HG03432 (cell line): ENCODE measurements around the gene EFR3B.
A peak's percentile ranks its signal among the peaks of the same experiment; 100 is the strongest.
"Not testable (repeated sequence)": the region's sequence is repeated elsewhere in the genome, so short reads cannot be mapped to it uniquely, and the experiment has no call there.

Source experiments
- ATAC-seq: cut with Tn5 transposase; IDR thresholded peaks from one replicate; pipeline ENCODE4 v1.9.1; 2021; ENCODE audit warnings: mild to moderate bottlenecking, moderate library complexity; ENCODE audit not compliant: unreplicated experiment

EFR3B gene

GRCh38 chr2:25141120-25141519 is 99.2 kb downstream of the EFR3B start:
- ATAC-seq, result no peak

- ATAC-seq, result no peak
Measured at GRCh38 chr2:25145803-25146202, 103.9 kb downstream of the EFR3B start.

DNA sequence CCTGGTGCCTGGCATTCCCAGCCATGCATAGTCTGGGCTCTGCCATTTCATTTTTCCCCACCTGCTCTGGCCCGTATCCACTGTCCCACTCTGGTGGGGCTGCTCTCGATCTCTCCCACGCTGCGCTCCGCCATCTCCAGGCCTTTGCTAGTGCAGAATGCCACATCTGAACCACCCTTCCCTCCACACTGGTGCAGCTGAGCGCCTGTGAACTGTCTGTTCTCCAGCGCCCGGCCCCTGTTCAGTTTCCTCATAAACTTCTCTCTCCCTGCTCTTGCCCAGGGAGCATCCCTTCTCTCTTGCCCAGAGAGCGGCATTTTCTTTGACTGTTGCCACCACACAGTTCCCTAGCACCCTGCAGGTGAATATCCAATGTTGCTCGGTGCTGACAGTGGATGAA is 105.0 kb downstream of the EFR3B start:
- no peak for ATAC-seq

DNA sequence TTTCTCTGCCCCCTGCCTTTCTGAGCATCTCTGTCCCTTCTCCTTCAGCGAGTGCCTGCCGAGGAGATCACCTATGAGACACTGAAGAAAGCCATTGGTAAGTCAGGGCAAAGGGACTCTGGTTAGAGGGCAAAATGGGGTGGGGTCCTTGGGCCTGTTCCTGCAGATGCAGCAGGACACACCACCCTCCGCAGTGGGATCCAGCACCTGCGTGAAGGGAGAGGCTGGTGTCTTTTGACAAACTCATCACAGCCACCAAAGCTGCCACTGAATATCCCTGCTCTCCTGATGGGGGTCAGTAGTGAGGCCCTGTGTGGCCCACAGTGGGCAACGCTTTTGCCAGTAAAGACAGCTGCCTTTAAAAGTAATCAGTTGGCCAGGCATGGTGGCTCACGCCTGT is 107.8 kb downstream of the EFR3B start:
- no peak for ATAC-seq

- ATAC-seq, result not testable (repeated sequence)
Measured at GRCh38 chr2:25150993-25151392, 109.1 kb downstream of the EFR3B start.

DNA sequence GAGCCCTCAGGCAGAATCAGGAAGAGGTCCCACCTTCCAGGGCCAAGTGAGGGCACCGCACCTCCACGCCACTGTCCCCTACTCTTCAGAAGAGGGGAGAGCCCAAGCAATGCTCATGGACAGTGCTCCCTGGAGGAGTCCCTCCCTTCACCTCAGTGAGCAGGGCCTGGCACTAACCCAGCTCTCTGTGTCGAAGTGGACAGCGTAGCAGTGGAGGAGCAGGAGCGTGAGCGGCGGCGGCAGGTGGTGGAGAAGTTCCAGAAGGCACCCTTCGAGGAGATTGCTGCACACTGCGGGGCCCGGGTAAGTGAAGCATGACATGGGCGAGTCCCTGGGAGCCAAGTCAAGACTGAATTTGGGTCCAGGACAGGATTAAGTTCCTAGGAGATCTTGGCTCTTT is 109.8 kb downstream of the EFR3B start:
- ATAC-seq, result no peak

DNA sequence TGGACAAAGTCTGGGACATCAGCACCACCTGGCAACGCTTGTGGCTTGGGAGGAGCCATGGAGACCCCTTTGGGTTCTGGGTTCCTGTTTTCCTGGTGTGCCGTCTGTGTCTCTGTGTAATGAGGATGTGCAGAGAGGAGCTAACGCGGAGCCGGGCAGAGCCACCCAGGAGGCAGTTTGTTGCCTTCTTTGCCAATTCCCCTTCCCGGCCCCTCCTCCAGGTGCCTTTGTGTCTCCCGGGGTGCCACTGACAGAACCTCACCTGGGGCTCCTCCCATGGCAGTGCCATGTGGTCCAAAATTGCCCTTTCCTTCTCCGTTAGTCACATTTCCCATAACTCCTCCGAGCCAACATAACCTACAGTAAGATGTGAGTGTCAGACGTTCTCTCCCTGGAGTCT is 113.5 kb downstream of the EFR3B start:
- ATAC-seq, result no peak

DNA sequence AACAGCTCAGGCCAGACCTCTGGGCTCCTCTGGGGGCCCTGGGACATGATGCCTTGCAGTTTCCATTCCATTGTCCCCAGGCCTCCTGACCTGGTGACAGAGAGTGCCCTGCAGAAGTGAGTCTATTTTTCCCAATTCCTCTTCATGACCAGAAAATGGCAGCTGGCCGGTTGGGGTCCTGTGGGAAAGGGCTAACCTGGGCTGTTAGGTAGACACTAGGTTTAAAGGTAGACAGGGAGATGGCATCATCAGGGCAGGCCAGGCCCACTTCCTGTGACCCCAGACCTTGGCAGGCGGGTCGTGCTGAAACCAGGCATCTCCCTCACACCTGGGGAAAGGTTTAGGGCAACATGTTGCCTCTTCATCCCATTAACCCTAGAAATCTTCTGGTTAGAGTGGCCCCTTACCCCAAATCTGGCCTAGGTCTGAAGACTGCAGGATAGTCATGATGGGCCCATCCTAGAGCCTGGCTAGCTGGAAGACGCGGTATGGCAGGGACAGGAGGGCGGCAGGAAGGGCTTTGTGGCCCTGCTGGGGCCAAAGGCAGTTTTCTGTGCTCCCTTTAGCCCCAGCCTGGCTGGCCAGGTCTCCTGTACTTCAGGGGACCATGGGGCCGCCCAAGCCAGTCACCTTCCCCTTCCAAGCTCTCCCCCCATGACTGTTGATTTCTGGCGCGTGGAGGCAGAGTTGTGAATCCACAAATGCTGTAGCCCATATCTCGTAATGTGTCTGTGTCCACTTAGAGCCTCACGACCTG is 116.4 kb downstream of the EFR3B start:
- no peak for ATAC-seq

DNA sequence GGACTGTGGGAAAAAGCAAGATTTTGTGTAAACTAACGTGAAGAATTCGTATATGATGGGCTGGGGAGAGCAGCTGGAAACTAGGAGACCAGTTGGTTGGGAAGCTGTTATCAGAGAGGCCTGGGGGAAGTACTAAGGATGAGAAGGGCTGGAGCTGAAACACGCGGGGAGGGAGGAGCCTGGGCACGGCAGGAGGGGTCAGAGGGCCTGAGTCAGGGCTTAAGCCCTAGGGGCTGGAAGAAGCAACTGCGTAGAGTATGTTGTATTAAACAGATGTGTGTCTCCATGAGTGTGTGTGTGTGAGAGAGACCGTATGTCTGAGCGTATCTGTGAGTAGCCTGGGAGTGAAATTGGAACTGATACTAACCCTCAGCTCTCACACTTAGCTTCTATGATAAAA is 118.1 kb downstream of the EFR3B start:
- ATAC-seq, result no peak

DNA sequence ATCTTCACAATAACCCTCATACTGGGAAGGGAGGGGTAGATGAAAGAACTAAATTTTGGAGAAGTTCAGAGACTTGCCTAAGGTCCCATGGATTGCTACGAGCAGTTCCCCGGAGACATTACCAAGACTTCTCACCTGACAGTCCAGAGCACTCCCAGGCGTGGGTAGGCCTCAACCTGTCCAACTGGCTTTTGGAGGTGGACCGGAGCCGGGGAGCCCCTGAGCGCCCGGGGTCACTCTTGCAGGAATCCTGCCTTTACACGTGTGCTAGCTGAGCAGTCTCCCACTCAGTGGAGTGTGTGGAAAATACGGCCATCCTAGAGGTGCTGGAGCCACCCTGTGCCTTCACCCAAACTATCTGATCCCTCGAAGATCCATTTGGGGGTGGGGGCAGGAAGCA is 118.5 kb downstream of the EFR3B start:
- no peak for ATAC-seq

DNA sequence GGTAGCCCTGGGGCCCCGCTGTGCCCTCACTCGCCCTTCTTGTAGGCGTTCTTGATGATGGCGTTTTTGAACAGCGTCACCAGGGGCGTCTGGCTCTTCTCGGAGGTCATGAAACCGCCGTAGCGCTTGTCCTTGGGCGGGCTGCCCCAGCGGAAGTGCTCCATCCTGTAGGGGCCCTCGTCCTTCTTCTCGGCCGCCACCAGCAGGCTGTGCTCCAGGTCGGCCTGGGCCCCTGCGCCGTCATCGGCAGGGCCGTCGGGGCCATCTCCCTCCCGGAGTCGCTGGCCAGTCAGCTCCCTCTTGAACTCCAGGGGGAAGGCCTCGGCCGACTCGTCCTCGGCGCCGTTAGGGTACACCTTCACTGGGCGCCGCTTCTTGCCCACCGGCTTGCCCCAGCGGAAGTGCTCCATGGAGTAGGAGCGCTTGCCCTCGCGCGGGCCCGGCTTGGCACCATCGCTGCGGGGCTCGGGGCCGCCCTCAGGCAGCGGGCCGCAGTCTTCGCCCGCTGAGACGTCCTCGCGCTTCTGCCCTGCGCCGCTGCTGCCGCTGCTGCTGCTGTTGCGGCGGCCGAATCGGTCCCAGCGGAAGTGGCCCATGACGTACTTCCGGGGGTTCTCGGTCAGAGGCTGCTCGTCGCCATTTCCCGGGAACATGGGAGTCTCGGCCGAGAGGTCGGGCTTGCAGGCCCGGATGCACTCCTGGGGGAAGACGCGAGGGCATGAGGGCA is 119.3 kb downstream of the EFR3B start:
- ATAC-seq, result peak; percentile 63

GRCh38 chr2:25162061-25162460 is 120.2 kb downstream of the EFR3B start:
- ATAC-seq, result not testable (repeated sequence)

DNA sequence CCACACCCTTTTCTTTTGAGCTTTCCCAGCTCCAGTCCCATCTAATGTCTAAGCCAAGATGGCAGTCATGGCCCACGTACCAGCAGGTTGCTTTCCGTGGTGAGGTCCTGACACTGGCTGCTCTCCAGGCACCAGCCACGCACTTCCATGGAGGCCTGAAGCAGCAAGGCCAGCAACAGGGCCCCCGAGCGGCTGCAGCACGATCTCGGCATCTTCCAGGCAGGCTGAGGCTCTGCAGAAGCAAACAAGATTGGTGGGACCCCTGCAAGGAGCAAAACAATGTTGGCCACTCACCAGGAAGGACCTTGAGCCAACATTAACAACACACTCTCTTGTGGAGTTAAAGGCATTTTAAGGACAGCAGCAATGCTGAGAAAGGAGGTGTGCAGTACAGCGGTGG is 122.7 kb downstream of the EFR3B start:
- ATAC-seq, result no peak

DNA sequence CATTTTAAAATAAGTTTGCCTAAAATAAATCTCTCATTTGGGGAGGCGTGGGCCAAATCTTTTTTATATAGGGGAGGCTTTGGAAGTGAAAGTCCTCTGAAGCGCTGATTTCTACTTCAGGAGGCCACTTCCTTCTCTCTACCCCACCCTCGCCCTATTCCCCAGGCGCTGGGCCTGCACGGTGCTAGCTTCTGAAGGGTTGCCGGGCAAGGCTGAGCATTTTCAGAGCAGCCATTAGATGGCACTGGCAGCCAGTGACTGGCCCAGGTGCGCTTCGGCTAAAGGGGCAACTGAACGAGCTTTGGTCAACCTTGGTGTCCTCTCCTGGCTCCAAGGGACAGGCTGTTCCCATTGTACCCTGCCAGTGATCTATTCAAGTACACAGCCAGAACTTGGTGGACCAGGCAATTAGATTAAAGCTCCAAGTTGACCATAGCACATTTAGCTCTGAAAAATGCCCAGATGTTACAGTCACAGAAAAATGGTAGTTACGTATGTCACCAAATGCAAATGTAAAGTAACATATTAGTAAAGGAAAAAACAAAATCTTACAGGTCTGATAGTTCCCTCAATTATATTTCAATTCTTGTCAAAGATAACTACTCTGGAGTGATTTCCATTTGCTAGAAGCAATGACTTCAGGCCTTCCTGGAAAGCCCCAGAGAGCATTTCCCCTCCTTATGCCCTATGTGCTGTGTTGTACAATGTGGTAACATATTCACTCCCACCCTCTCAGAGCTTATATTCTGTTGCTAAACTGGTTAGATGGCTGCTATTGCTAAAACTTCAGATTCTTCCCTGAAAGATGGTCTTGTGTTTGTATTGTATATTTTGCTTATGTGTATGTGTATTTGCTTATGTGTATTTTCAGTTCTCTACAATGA is 124.4 kb downstream of the EFR3B start:
- ATAC-seq, result peak; percentile 76

- peak; percentile 41 for ATAC-seq
Measured at GRCh38 chr2:25168256-25169072, 126.6 kb downstream of the EFR3B start, which contains the start of gene POMC. Gene POMC (minus strand): TSS chr2:25168580. CDS start chr2:25164772, 3,808 bp downstream.

GRCh38 chr2:25169073-25169470 is 127.2 kb downstream of the EFR3B start:
- ATAC-seq, result no peak

- ATAC-seq, result no peak
Measured at GRCh38 chr2:25170888-25171287, 129.0 kb downstream of the EFR3B start.

DNA sequence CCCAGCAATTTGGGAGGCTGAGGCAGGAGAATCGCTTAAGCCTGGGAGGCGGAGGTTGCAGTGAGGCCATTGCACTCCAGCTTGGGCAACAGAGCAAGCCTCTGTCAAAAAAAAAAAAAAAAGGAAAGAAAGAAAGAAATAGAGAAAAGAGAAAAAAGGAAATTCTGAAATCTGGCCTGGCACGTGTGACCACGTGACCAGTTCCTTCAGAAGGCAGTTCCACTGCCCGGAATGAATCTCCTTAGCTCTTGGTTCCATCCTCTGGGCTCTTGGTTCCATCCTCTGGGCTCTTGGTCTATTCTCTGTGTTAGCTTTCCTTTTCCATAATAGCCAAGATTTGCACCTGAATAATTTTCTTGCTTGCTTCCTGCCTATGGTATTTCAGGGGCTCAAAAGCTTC is 131.8 kb downstream of the EFR3B start:
- ATAC-seq, result no peak

- no peak for ATAC-seq
Measured at GRCh38 chr2:25174192-25174861, 132.5 kb downstream of the EFR3B start.

DNA sequence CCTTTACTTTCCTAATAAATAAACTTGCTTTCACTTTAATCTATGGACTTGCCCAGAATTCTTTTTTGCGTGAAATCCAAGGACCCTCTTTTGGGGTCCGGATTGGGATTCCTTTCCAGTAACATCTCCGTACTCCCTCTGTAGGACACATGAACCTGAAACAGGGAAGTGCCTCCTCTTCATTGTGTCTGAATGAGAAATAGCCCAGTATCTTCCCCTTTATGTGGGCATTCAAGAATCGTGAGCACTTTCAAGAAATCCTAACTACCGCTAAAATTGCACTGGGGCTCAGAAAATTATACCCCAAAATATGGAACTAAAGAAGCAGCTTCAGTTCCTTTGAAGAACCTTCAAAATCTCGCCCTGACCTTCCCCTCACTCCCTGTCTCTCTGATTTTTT is 134.3 kb downstream of the EFR3B start:
- ATAC-seq, result no peak
